HFFc6 (cell line): ENCODE results near the gene TBXAS1. TPM values are rescaled to one million over a fixed set of nuclear protein-coding genes. Genes with fewer than 3 reads are reported as not detected.

ENCODE experiments used
- DNase-seq: peaks from one replicate; pipeline ENCODE4 v3.0.0-alpha.2; 2018
- H3K27ac Mint-ChIP-seq: 2 replicates; pipeline ENCODE4 v1.8.0; 2020; ENCODE audit warnings: mild to moderate bottlenecking, mixed read lengths
- H3K27me3 Mint-ChIP-seq: 2 replicates; pipeline ENCODE4 v1.8.0; 2021; ENCODE audit warnings: mild to moderate bottlenecking, moderate library complexity, mixed read lengths; ENCODE audit not compliant: insufficient read depth
- H3K36me3 Mint-ChIP-seq: 2 replicates; pipeline ENCODE4 v1.8.0; 2021; ENCODE audit warnings: low read depth, mixed read lengths
- H3K4me1 Mint-ChIP-seq: 2 replicates; pipeline ENCODE4 v1.8.0; 2020; ENCODE audit warnings: low read depth, mixed read lengths
- H3K4me3 Mint-ChIP-seq: 2 replicates; pipeline ENCODE4 v1.8.0; 2020; ENCODE audit warnings: mild to moderate bottlenecking, moderate library complexity, mixed read lengths
- H3K9me3 Mint-ChIP-seq: 2 replicates; pipeline ENCODE4 v1.8.0; 2020; ENCODE audit warnings: mild to moderate bottlenecking, mixed read lengths
- CTCF ChIP-seq: fragments of 200-600 bp; sonication (generic); IDR thresholded peaks from 2 replicates; pipeline ENCODE4 v1.5.0; 2021; ENCODE audit warnings: antibody characterized with exemption, mild to moderate bottlenecking
- total RNA-seq, 6 experiments: library from RNA; stranded (reverse); fragmentation: NEBNext Ultra II Directional; extraction: Animal tissue kit (Norgen Biotek cat#: 25700); gene quantifications; 2 replicates in 1 of 6; 3 replicates in 5 of 6; pipeline ENCODE4 v1.2.3, GENCODE V29; 2021

TBXAS1 gene
- total RNA-seq, 6 experiments from 2014 or later, result 0.47 to 1.8 (median 1.0) TPM

GRCh38 chr7:139966949-139967348 lies 137.9 kb downstream of the TBXAS1 start:
- no peak for DNase-seq
- Mint-ChIP-seq H3K9me3 (no peaks in the 10 kb centered on the region), H3K27me3 (peaks cover 58% of the 10 kb centered on the region), H3K27ac (no peak overlapping the region), H3K4me1 (no peaks in the 10 kb centered on the region), H3K4me3 (no peak overlapping the region), H3K36me3 (no peaks in the 10 kb centered on the region)
- TF ChIP-seq CTCF, result no peak

DNA sequence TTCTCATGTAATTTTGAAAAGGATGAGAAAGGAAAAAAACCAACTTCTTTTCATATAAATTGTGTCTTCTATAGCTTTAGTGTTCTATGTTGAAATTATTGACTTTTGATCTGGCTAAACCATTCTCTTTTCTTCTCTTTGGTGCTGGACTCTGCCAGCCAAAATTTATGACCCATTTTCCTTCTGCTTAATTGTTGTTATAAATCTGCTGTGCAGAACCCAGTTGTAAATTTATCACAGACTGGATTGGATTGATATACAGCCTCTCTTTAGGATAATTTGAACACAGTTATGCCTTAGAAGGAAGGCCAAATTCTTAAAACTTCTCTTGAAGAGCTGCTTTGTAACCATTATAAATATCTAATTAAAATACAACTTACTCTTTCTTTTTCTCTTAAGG lies 139.9 kb downstream of the TBXAS1 start:
- no peak overlapping the region for H3K27ac Mint-ChIP-seq
- TF ChIP-seq CTCF, result no peak
- no peak overlapping the region for H3K4me3 Mint-ChIP-seq

GRCh38 chr7:139972029-139972428 lies 143.0 kb downstream of the TBXAS1 start:
- no peaks in the 10 kb centered on the region for H3K36me3 Mint-ChIP-seq
- H3K4me1 Mint-ChIP-seq, result no peaks in the 10 kb centered on the region
- no peak for TF ChIP-seq CTCF
- DNase-seq, result no peak
- peaks cover 69% of the 10 kb centered on the region for H3K27me3 Mint-ChIP-seq
- no peak overlapping the region for H3K27ac Mint-ChIP-seq
- no peaks in the 10 kb centered on the region for H3K9me3 Mint-ChIP-seq
- H3K4me3 Mint-ChIP-seq, result no peak overlapping the region

More for the DNA sequence above, 139.9 kb downstream of the TBXAS1 start:
- H3K9me3 Mint-ChIP-seq, result no peaks in the 10 kb centered on the region
- no peak for DNase-seq
- H3K27me3 Mint-ChIP-seq, result peaks cover 63% of the 10 kb centered on the region
- H3K36me3 Mint-ChIP-seq, result no peaks in the 10 kb centered on the region
- H3K4me1 Mint-ChIP-seq, result no peaks in the 10 kb centered on the region

DNA sequence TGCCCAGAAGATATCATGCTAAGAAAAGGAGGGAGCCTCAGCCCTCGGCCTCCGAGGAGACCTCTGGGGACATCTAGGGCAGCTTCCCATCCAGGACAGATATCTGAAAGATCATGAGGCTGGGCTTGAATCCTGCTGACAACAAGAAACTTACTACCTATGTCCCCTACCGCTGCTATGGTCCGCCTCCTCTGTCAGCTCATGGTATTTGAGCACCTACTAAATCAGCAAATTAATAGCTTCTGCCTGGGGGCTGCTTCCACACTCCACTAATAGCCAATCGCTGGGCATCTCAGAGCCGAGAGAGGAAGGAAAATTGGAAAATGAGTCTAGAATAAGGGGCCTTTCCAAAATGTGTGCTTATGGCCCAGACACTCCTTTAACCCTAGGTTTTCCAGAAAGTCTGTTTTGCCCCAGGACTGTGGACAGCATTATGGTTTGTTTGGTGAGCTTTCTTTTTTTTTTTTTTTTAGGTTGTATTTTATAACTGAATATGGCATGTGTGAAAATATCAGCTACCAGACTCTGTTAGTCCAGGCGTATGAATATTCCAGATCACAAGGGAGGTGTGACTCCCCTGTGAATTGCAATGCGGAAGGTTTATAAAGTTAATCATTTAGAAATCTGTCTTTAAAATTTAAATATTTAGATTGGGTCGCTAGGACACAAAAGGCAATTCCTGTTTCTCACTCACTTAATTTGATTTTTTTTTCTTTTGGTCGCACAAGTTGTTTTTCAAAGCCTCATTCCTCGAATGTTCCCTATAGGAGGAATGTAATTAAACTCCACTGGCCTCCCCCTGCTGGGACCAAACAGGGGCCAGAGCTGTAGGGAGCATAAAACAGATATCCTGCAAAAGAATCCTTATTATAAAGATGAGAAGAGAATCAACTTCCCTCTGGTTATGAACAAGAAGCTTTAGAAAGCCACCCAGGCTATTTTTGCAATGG lies 144.3 kb downstream of the TBXAS1 start:
- DNase-seq, result no peak
- no peaks in the 10 kb centered on the region for H3K9me3 Mint-ChIP-seq
- TF ChIP-seq CTCF, result no peak
- H3K27ac Mint-ChIP-seq, result no peak overlapping the region
- no peak overlapping the region for H3K4me3 Mint-ChIP-seq
- H3K27me3 Mint-ChIP-seq, result peaks cover 60% of the 10 kb centered on the region
- H3K36me3 Mint-ChIP-seq, result no peaks in the 10 kb centered on the region
- H3K4me1 Mint-ChIP-seq, result no peaks in the 10 kb centered on the region

DNA sequence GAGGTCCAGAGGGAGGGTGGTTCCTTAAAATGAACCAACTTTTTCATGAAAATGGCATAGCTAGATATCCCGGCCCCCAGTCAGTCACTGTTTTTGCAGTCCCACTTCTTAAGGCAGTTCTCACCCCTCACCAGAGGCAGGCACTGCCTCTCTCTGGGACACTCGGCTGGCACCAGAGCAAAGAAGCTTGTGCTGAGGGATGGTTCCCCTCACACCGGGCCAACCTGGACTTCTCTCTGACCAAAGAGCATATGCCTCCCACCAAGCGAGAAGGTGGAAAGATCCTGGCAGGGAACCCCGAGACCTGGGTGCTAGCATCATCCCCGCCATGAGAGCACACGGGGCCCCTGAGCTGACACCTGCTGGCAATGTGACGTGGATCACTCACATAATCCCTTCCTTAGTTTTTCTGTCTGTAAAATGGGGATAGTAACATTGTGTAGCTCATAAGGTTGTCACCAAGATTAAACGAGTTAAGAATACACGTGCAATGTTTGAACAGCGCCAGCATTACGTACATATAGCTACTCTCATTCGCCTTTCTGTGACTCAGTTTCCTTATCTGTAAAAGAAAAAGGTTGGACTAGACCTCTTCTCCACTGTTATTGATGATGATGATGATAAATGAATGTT lies 145.2 kb downstream of the TBXAS1 start:
- H3K9me3 Mint-ChIP-seq, result no peaks in the 10 kb centered on the region
- H3K4me1 Mint-ChIP-seq, result no peaks in the 10 kb centered on the region
- no peaks in the 10 kb centered on the region for H3K36me3 Mint-ChIP-seq
- H3K27ac Mint-ChIP-seq, result no peak overlapping the region
- H3K4me3 Mint-ChIP-seq, result no peak overlapping the region
- no peak for DNase-seq
- no peak for TF ChIP-seq CTCF
- peaks cover 59% of the 10 kb centered on the region for H3K27me3 Mint-ChIP-seq
